H9 (cell line): ENCODE data around the gene PAQR4. TPM values are rescaled to one million over a fixed set of nuclear protein-coding genes. Genes with fewer than 3 reads are reported as not detected.

Experiments
- DNase-seq: peaks from one replicate; pipeline ENCODE4 v3.0.0-alpha.2; 2017
- H2AFZ ChIP-seq: one replicate; pipeline ENCODE4 v1.6.1; 2013; ENCODE audit warnings: mild to moderate bottlenecking, low read length, control low read depth, moderate library complexity
- H2AK5ac ChIP-seq: 2 replicates; pipeline ENCODE4 v1.6.1; 2013; ENCODE audit warnings: low read length, control low read depth, mixed read lengths; ENCODE audit not compliant: insufficient read length
- H2BK120ac ChIP-seq: one replicate; pipeline ENCODE4 v1.6.1; 2013; ENCODE audit warnings: low read depth, mild to moderate bottlenecking, low read length, control low read depth, inconsistent platforms; ENCODE audit not compliant: poor library complexity, severe bottlenecking
- H2BK12ac ChIP-seq: 2 replicates; pipeline ENCODE4 v1.6.1; 2013; ENCODE audit warnings: low read length, control low read depth, mixed read lengths, low read depth; ENCODE audit not compliant: insufficient read length
- H2BK15ac ChIP-seq: 2 replicates; pipeline ENCODE4 v1.6.1; 2013; ENCODE audit warnings: low read depth, low read length, control low read depth
- H2BK20ac ChIP-seq: one replicate; pipeline ENCODE4 v1.6.1; 2013; ENCODE audit warnings: low read depth, mild to moderate bottlenecking, low read length, control low read depth, inconsistent platforms; ENCODE audit not compliant: poor library complexity, severe bottlenecking
- H2BK5ac ChIP-seq: 2 replicates; pipeline ENCODE4 v1.6.1; 2013; ENCODE audit warnings: low read length, control low read depth, mixed read lengths; ENCODE audit not compliant: insufficient read length
- H3K14ac ChIP-seq: 2 replicates; pipeline ENCODE4 v1.6.1; 2013; ENCODE audit warnings: low read length, control low read depth; ENCODE audit not compliant: insufficient read depth
- H3K18ac ChIP-seq: 2 replicates; pipeline ENCODE4 v1.6.1; 2013; ENCODE audit warnings: low read depth, mild to moderate bottlenecking, mixed read lengths, low read length, control low read depth; ENCODE audit not compliant: insufficient read length
- H3K23ac ChIP-seq: 2 replicates; pipeline ENCODE4 v1.6.1; 2013; ENCODE audit warnings: low read length, control low read depth, mixed read lengths, low read depth; ENCODE audit not compliant: insufficient read length
- H3K23me2 ChIP-seq: 2 replicates; pipeline ENCODE4 v1.6.1; 2013; ENCODE audit warnings: low read depth, mild to moderate bottlenecking, mixed read lengths, low read length, control low read depth; ENCODE audit not compliant: insufficient read length, poor library complexity, severe bottlenecking
- H3K27ac ChIP-seq: 2 replicates; pipeline ENCODE4 v1.5.1; 2013; ENCODE audit warnings: low read length, control low read depth, mixed read lengths, low read depth; ENCODE audit not compliant: insufficient read length
- H3K27me3 ChIP-seq: 2 replicates; pipeline ENCODE4 v1.6.1; 2013; ENCODE audit warnings: low read length, control low read depth, inconsistent platforms; ENCODE audit not compliant: insufficient read depth
- H3K4ac ChIP-seq: 2 replicates; pipeline ENCODE4 v1.6.1; 2013; ENCODE audit warnings: low read depth, mild to moderate bottlenecking, control low read depth, inconsistent platforms, low read length, moderate library complexity
- H3K4me1 ChIP-seq: 2 replicates; pipeline ENCODE4 v1.6.1; 2013; ENCODE audit warnings: low read length, control low read depth, inconsistent platforms; ENCODE audit not compliant: insufficient read depth
- H3K4me2 ChIP-seq: 2 replicates; pipeline ENCODE4 v1.6.1; 2013; ENCODE audit warnings: low read length, control low read depth, mixed read lengths; ENCODE audit not compliant: insufficient read length, insufficient read depth
- H3K56ac ChIP-seq: 2 replicates; pipeline ENCODE4 v1.6.1; 2013; ENCODE audit warnings: low read depth, mild to moderate bottlenecking, mixed read lengths, low read length, control low read depth; ENCODE audit not compliant: insufficient read length
- H3K79me1 ChIP-seq: 2 replicates; pipeline ENCODE4 v1.6.1; 2013; ENCODE audit warnings: low read depth, mild to moderate bottlenecking, moderate library complexity, low read length, control low read depth, inconsistent platforms; ENCODE audit not compliant: insufficient read depth, poor library complexity, severe bottlenecking
- H3K79me2 ChIP-seq: 2 replicates; pipeline ENCODE4 v1.6.1; 2013; ENCODE audit warnings: low read length, control low read depth, inconsistent platforms; ENCODE audit not compliant: insufficient read depth
- H3K9ac ChIP-seq: 2 replicates; pipeline ENCODE4 v1.6.1; 2013; ENCODE audit warnings: low read length, control low read depth, mixed read lengths; ENCODE audit not compliant: insufficient read length; ENCODE audit errors: extremely low read depth
- H3K9me3 ChIP-seq: one replicate; pipeline ENCODE4 v1.6.1; 2013; ENCODE audit warnings: low read depth, low read length, inconsistent platforms; ENCODE audit not compliant: control insufficient read depth
- H3T11ph ChIP-seq: one replicate; pipeline ENCODE4 v1.6.1; 2013; ENCODE audit warnings: mild to moderate bottlenecking, low read length, control low read depth, inconsistent platforms
- H4K20me1 ChIP-seq: one replicate; pipeline ENCODE4 v1.6.1; 2013; ENCODE audit not compliant: control insufficient read depth, insufficient read length, insufficient read depth
- H4K5ac ChIP-seq: 2 replicates; pipeline ENCODE4 v1.6.1; 2013; ENCODE audit warnings: low read depth, mild to moderate bottlenecking, mixed read lengths, low read length, control low read depth; ENCODE audit not compliant: insufficient read length
- H4K8ac ChIP-seq: replicated peaks from 2 replicates; pipeline ENCODE4 v1.6.1; 2013; ENCODE audit warnings: low read length, control low read depth, mixed read lengths, low read depth; ENCODE audit not compliant: insufficient read length
- H4K91ac ChIP-seq: 2 replicates; pipeline ENCODE4 v1.6.1; 2013; ENCODE audit warnings: low read depth, mild to moderate bottlenecking, moderate library complexity, mixed read lengths, low read length, control low read depth; ENCODE audit not compliant: insufficient read length
- H3K27ac Mint-ChIP-seq, 3 experiments: 2 replicates in 2 of 3; 3 replicates in 1 of 3; pipeline ENCODE4 v1.8.0; 2020 to 2021; ENCODE audit warnings: mixed read lengths in 3 of 3, mild to moderate bottlenecking in 1 of 3, moderate library complexity in 1 of 3
- H3K27me3 Mint-ChIP-seq: 2 replicates; pipeline ENCODE4 v1.8.0; 2021; ENCODE audit warnings: low read depth, mild to moderate bottlenecking, moderate library complexity, mixed read lengths
- H3K36me3 Mint-ChIP-seq, 3 experiments: 2 replicates in 2 of 3; 3 replicates in 1 of 3; pipeline ENCODE4 v1.8.0; 2020 to 2021; ENCODE audit warnings: low read depth in 3 of 3, mixed read lengths in 3 of 3; ENCODE audit not compliant: insufficient read depth in 1 of 3
- H3K4me1 Mint-ChIP-seq, 2 experiments: 2 replicates each; pipeline ENCODE4 v1.8.0; 2020; ENCODE audit warnings: mixed read lengths in 2 of 2
- H3K4me3 Mint-ChIP-seq, 2 experiments: 2 replicates in 1 of 2; 3 replicates in 1 of 2; pipeline ENCODE4 v1.8.0; 2020 to 2021; ENCODE audit warnings: mild to moderate bottlenecking in 2 of 2, mixed read lengths in 2 of 2, moderate library complexity in 1 of 2
- H3K9me3 Mint-ChIP-seq, 2 experiments: 2 replicates in 1 of 2; 3 replicates in 1 of 2; pipeline ENCODE4 v1.8.0; 2020; ENCODE audit warnings: mild to moderate bottlenecking in 2 of 2, mixed read lengths in 2 of 2, moderate library complexity in 1 of 2
- CTCF ChIP-seq: fragments of 200-600 bp; sonication (generic); conservative IDR thresholded peaks from 3 replicates; pipeline ENCODE4 v1.8.0; 2021; ENCODE audit warnings: antibody characterized with exemption, mild to moderate bottlenecking
- WGBS: extraction: QIAGEN DNeasy Blood & Tissue Kit; methylation state at CpG from one replicate; pipeline ENCODE4 v1.1.7; 2013; ENCODE audit warnings: missing lambda C conversion rate, low lambda C conversion rate, mixed read lengths; ENCODE audit not compliant: insufficient read length; ENCODE audit errors: extremely low coverage; 5-methylcytosine and 5-hydroxymethylcytosine counted together
- total RNA-seq: library from RNA; stranded (reverse); gene quantifications from 2 replicates; pipeline ENCODE4 v1.2.1, GENCODE V29; 2021

PAQR4 gene
- total RNA-seq, 1 experiment from 2014 or later, result 32.1 TPM

- no peak overlapping the region for H3K27ac ChIP-seq
- no peaks in the 10 kb centered on the region for H3K27me3 ChIP-seq
- no peak overlapping the region for H4K91ac ChIP-seq
- no peak overlapping the region for H2BK120ac ChIP-seq
- no peak for TF ChIP-seq CTCF
- no peaks in the 10 kb centered on the region for H3K9me3 ChIP-seq
- no peaks in the 10 kb centered on the region for H3K79me1 ChIP-seq
- no peak overlapping the region for H3K18ac ChIP-seq
- H3K23ac ChIP-seq, result no peak overlapping the region
- H4K20me1 ChIP-seq, result no peaks in the 10 kb centered on the region
- no peaks in the 10 kb centered on the region for H3K4me1 ChIP-seq
- no peak overlapping the region for H3K14ac ChIP-seq
- no peaks in the 10 kb centered on the region for H3K79me2 ChIP-seq
- no peak overlapping the region for H3K4ac ChIP-seq
- H2BK20ac ChIP-seq, result no peak overlapping the region
- WGBS, result no CpG with 5 or more reads among the region's 14 CpGs
- no peak overlapping the region for H2BK12ac ChIP-seq
- no peak overlapping the region for H3T11ph ChIP-seq
- Mint-ChIP-seq H3K27me3 (peaks cover 6% of the 10 kb centered on the region), H3K36me3 (peaks cover 9 to 18% (median 16%) of the 10 kb centered on the region in 3 experiments), H3K9me3 (peaks cover 10 to 11% of the 10 kb centered on the region in 2 experiments), H3K4me1 (peaks cover 28 to 30% of the 10 kb centered on the region in 2 experiments), H3K4me3 (no peak overlapping the region), H3K27ac (no peak overlapping the region; a peak in 1 of 7 replicates)
- H2AK5ac ChIP-seq, result no peak overlapping the region
- no peak overlapping the region for H3K9ac ChIP-seq
- no peak overlapping the region for H2BK5ac ChIP-seq
- H4K5ac ChIP-seq, result no peak overlapping the region
- no peak overlapping the region for H2BK15ac ChIP-seq
- H3K4me2 ChIP-seq, result no peak overlapping the region
- H2AFZ ChIP-seq, result no peak overlapping the region
- no peak overlapping the region for H4K8ac ChIP-seq
- no peak overlapping the region for H3K56ac ChIP-seq
- no peak for DNase-seq
- peaks cover 5% of the 10 kb centered on the region for H3K23me2 ChIP-seq
Observed at GRCh38 chr16:2929693-2930092, 39.5 kb upstream of the PAQR4 start.
